ENCODE measurements around the gene HDGFL3.
"Not testable (repeated sequence)": the region's sequence is repeated elsewhere in the genome, so short reads cannot be mapped to it uniquely, and the experiment has no call there.

The HDGFL3 gene

DNA sequence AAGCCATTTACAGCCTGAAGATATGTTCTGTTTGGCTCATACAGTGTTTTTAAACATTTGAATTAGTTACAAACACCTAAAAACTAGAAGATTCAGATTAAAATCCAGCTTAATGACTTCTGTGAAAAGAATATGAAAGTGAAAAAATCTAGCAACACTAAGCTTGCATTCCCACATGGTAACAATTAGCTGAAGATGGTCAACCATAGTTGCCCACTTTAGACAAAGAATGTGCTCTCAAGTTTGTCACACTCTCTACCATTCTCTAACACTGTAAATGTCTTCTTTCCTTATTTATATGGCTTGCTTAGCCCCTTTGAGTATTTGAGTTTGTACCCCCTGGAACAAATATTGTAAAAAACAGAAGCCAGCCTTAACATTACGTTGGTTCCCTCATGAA, 32.7 kb downstream of the HDGFL3 start:
- Mint-ChIP-seq H3K9me3 (no peaks in the 10 kb centered on the region), H3K4me1 (ENCODE audit: low read depth) (no peaks in the 10 kb centered on the region), H3K27ac (no peak overlapping the region), H3K27me3 (ENCODE audit: low read depth) (peaks cover 30% of the 10 kb centered on the region), H3K4me3 (no peak overlapping the region), H3K36me3 (ENCODE audit: low read depth) (no peaks in the 10 kb centered on the region)
- no peak for DNase-seq (ENCODE audit: low spot score)

DNA sequence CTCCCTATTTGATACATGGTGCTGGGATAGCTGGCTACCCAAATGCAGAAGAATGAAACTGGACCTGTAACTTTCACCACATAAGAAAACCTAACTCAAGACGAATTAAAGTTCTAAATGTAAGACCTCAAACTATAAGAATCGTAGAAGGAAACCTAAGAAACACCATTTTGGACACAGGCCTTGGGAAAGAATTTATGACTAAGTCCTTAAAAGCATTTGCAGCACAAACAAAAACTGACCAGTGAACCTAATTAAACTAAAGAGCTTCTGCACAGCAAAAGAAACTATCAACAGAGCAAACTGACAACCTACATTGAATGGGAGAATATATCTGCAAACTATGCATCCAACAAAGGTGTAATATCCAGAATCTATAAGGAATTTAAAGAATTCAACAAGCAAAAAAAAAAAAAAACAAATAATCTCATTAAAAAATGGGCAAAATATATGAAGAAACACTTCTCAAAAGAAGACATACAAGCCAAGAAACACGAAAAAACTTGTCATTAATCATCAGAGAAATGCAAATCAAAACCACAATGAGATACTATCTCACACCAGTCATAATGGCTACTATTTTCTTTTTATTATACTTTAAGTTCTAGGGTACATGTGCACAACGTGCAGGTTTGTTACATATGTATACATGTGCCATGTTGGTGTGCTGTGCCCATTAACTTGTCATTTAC, 37.0 kb downstream of the HDGFL3 start:
- H3K27ac Mint-ChIP-seq: no peak overlapping the region
- peaks cover 9% of the 10 kb centered on the region for H3K36me3 Mint-ChIP-seq (ENCODE audit: low read depth)
- DNase-seq (ENCODE audit: low spot score): no peak
- no peaks in the 10 kb centered on the region for H3K4me1 Mint-ChIP-seq (ENCODE audit: low read depth)
- H3K4me3 Mint-ChIP-seq: no peak overlapping the region
- H3K9me3 Mint-ChIP-seq: peaks cover 28% of the 10 kb centered on the region
- peaks cover 34% of the 10 kb centered on the region for H3K27me3 Mint-ChIP-seq (ENCODE audit: low read depth)

DNA sequence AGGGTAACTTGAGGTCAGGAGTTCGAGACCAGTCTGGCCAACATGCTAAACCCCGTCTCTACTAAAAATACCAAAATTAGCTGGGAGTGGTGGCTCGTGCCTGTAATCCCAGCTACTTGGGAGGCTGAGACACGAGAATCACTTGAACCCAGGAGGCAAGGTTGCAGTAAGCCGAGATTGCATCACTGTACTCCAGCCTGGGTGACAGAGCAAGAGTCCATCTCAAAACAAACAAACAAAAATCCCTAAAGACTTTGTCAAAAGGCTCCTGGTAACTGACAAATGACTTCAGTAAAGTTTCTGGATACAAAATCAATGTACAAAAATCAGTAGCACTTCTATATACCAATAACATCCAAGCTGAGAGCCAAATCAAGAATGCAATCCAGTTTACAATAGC, 38.0 kb downstream of the HDGFL3 start:
- DNase-seq (ENCODE audit: low spot score); H3K27ac Mint-ChIP-seq; H3K4me3 Mint-ChIP-seq; H3K4me1 Mint-ChIP-seq (ENCODE audit: low read depth): not testable (repeated sequence)
- peaks cover 34% of the 10 kb centered on the region for H3K9me3 Mint-ChIP-seq
- peaks cover 34% of the 10 kb centered on the region for H3K27me3 Mint-ChIP-seq (ENCODE audit: low read depth)
- peaks cover 14% of the 10 kb centered on the region for H3K36me3 Mint-ChIP-seq (ENCODE audit: low read depth)

DNA sequence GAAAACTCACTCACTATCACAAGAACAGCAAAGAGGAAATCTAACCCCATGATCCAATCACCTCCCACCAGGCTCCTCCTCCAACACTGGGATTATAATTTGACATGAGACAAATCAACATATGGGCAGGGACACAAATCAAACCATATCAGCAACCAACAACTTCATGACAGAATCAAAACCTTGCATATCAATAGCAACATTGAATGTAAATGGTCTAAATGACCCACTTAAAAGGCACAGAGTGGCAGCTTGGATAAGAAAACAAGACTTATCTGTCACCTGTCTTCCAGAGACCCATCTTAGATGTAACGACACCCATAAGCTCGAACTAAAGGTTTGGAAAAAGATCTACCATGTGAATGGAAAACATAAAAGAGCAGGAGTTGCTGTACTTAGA, 40.8 kb downstream of the HDGFL3 start:
- Mint-ChIP-seq H3K9me3 (peaks cover 34% of the 10 kb centered on the region), H3K27me3 (ENCODE audit: low read depth) (peaks cover 31% of the 10 kb centered on the region), H3K4me3 (no peak overlapping the region), H3K36me3 (ENCODE audit: low read depth) (peaks cover 19% of the 10 kb centered on the region), H3K27ac (no peak overlapping the region), H3K4me1 (ENCODE audit: low read depth) (peaks cover 17% of the 10 kb centered on the region)
- DNase-seq (ENCODE audit: low spot score): no peak

DNA sequence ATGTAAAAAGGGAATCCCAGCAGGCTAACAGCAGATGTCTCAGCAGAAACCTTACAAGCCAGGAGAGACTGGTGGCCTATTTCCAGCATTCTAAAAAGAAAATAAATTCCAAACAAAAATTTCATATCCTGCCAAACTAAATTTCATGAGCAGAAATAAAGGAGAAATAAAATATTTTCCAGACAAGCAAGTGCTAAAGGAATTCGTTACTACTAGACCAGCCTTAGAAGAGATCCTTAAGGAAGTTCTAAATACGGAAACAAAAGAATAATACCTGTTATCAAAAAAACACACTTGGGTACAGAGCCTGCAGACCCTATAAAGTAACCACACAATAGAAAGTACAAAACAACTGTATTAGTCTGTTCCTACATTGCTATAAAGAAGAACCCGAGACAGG, 41.4 kb downstream of the HDGFL3 start:
- Mint-ChIP-seq H3K36me3 (ENCODE audit: low read depth) (peaks cover 19% of the 10 kb centered on the region), H3K9me3 (peaks cover 34% of the 10 kb centered on the region), H3K27ac (no peak overlapping the region), H3K4me3 (no peak overlapping the region), H3K27me3 (ENCODE audit: low read depth) (peaks cover 31% of the 10 kb centered on the region), H3K4me1 (ENCODE audit: low read depth) (peaks cover 17% of the 10 kb centered on the region)
- DNase-seq (ENCODE audit: low spot score): no peak

DNA sequence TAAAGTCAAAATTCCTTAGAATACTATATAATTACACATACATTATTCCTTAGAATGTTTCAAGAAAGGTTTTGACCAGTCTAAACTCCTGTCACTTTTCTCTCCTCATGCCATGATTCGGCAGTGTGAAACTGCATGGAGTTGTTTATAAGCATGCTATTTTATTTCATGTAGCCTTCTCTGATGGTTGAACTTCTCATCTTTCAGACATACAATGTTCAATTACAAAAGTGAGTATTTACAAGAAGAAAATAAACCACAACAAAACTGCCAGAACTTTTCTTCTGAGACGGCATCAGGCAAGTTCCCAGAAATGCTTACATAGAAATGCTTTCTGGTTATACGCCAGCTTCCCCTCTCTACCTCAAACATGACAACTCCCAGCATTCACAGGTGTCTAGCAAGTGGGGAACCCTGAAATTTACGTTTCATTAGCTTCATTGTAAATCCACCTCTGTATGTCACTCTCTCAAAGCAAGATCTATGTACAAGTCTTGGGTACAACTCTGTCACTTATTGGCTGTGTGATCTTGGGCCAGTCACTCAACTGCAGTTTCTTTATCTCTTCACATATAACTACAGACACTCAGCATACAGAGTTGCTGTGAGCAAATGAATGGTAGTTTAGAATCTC, 42.7 kb downstream of the HDGFL3 start:
- Mint-ChIP-seq H3K27ac (peak overlapping the region; percentile 92), H3K27me3 (ENCODE audit: low read depth) (peaks cover 27% of the 10 kb centered on the region)
- peak; percentile 12 for DNase-seq (ENCODE audit: low spot score)

DNA sequence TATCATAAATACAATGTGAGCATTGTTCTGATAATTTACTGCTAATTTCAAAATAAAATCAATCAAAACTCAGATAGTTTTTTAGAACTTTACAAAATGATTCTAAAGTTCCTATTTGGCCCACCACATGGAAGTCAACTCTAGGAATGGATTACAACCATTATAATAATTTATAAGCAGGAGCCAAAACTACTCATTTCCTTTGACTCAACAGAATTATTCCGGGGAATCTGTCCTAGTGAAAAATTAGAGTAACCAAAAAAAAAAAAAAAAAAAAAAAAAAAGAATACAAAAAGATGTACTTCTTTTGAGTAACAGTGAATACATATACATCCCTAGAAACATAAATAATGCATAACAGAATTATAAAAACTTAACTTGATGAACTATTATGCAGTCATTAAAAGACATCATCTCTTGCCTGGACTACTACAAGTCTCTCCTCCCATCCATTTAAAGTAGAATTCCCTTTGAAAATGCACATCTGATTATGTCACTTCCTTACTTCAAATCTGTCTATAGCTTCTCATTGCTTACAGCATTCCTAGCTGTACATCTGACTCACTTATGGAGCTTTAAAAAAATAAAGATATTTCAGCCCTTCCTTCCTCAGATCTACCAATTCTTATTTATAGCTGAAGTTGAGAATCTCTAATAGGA, 43.4 kb downstream of the HDGFL3 start:
- Mint-ChIP-seq H3K36me3 (ENCODE audit: low read depth) (peaks cover 19% of the 10 kb centered on the region), H3K9me3 (peaks cover 34% of the 10 kb centered on the region), H3K4me3 (peak overlapping the region; percentile 74), H3K27me3 (ENCODE audit: low read depth) (peaks cover 32% of the 10 kb centered on the region), H3K4me1 (ENCODE audit: low read depth) (peaks cover 17% of the 10 kb centered on the region), H3K27ac (peak overlapping the region; percentile 92)
- DNase-seq (ENCODE audit: low spot score): no peak

More for the DNA sequence above, 42.7 kb downstream of the HDGFL3 start:
- Mint-ChIP-seq H3K9me3 (peaks cover 34% of the 10 kb centered on the region), H3K4me1 (ENCODE audit: low read depth) (peaks cover 17% of the 10 kb centered on the region), H3K36me3 (ENCODE audit: low read depth) (peaks cover 19% of the 10 kb centered on the region), H3K4me3 (peak overlapping the region; percentile 74)

DNA sequence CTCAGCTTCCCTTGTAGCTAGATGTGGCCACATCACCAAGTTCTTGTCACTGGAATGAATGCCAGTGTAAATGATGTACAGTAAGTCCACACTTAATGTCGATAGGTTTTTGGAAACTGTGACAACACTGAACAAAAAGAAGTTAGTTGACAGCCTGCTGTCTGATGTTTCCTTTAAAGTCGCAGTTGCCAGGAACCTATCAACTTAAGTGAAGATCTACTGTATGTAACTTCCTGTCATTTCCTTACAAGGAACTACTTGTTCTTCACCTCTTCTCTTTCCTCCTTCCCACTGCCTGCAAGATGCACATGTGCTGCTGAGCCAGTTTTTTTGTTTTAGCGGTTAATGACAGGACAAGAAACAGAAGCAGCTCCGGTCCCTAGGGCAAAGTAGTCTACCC, 44.6 kb downstream of the HDGFL3 start:
- Mint-ChIP-seq H3K27ac (peak overlapping the region; percentile 26), H3K4me1 (ENCODE audit: low read depth) (peaks cover 19% of the 10 kb centered on the region), H3K9me3 (peaks cover 24% of the 10 kb centered on the region)

DNA sequence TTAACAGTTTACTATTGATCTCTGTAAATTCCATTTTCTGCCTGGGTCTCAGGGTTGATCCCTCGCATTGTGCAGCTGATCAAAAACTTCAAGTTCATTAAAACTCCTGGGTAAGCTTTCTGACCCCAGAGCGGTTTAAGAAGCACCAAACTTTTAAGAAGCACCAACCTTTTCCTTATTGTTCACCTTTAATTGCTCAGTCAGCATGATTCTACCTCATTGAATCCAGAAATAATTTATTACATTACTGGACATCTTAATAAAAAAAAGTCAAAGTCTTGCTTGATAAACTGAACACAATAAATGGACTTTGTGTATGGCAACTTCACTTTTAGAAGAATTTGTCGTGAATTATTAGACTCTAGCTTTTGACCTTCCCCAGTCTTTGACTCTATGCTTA, 46.9 kb downstream of the HDGFL3 start:
- Mint-ChIP-seq H3K4me1 (ENCODE audit: low read depth) (peaks cover 23% of the 10 kb centered on the region), H3K27me3 (ENCODE audit: low read depth) (peaks cover 19% of the 10 kb centered on the region), H3K36me3 (ENCODE audit: low read depth) (peaks cover 12% of the 10 kb centered on the region), H3K9me3 (peaks cover 6% of the 10 kb centered on the region), H3K4me3 (no peak overlapping the region), H3K27ac (no peak overlapping the region)
- no peak for DNase-seq (ENCODE audit: low spot score)

More for the DNA sequence above, 44.6 kb downstream of the HDGFL3 start:
- peaks cover 24% of the 10 kb centered on the region for H3K27me3 Mint-ChIP-seq (ENCODE audit: low read depth)
- peak overlapping the region; percentile 31 for H3K4me3 Mint-ChIP-seq
- no peak for DNase-seq (ENCODE audit: low spot score)
- peaks cover 16% of the 10 kb centered on the region for H3K36me3 Mint-ChIP-seq (ENCODE audit: low read depth)

DNA sequence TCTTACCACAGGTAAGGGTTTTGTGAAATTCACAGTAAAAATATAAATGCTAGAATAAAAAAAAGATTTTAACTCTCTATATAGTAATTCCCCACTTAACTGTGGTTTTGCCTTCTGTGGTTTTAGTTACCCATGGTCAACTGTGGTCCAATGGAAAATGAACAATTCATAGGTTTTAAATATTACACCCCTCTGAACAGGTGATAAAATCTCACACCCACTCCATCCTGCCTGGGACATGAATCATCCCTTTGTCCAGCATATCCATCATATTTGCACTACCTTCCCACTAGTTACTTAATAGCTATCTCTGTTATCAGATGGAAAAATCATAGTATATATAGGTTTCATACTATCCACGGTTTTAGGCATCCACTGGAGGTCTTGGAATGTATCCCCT, 49.2 kb downstream of the HDGFL3 start:
- H3K27ac Mint-ChIP-seq: no peak overlapping the region
- no peaks in the 10 kb centered on the region for H3K9me3 Mint-ChIP-seq
- peaks cover 7% of the 10 kb centered on the region for H3K36me3 Mint-ChIP-seq (ENCODE audit: low read depth)
- no peak overlapping the region for H3K4me3 Mint-ChIP-seq
- peaks cover 12% of the 10 kb centered on the region for H3K4me1 Mint-ChIP-seq (ENCODE audit: low read depth)
- H3K27me3 Mint-ChIP-seq (ENCODE audit: low read depth): peaks cover 19% of the 10 kb centered on the region
- no peak for DNase-seq (ENCODE audit: low spot score)

DNA sequence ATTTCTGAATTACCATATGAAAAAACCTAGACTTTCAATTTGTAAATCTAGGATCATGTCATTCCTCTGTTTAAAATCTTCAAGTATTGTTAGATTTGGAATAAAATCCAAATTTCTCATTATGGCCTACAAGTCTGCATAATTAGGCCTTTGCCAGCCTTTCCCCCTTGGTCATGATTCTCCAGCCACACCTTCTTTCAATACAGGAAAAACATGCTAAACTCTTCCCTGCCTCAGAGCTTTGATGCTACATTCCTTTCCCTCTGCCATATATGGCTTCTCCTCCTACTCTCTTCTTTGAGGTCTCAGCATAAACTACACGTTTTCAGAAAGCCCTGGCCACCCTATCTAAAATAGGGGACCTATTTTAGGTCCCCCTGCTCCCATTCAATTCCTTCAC, 51.7 kb downstream of the HDGFL3 start:
- Mint-ChIP-seq H3K27ac (no peak overlapping the region), H3K4me3 (no peak overlapping the region), H3K4me1 (ENCODE audit: low read depth) (peaks cover 6% of the 10 kb centered on the region), H3K27me3 (ENCODE audit: low read depth) (peaks cover 13% of the 10 kb centered on the region), H3K36me3 (ENCODE audit: low read depth) (peaks cover 2% of the 10 kb centered on the region), H3K9me3 (no peaks in the 10 kb centered on the region)
- DNase-seq (ENCODE audit: low spot score): no peak

DNA sequence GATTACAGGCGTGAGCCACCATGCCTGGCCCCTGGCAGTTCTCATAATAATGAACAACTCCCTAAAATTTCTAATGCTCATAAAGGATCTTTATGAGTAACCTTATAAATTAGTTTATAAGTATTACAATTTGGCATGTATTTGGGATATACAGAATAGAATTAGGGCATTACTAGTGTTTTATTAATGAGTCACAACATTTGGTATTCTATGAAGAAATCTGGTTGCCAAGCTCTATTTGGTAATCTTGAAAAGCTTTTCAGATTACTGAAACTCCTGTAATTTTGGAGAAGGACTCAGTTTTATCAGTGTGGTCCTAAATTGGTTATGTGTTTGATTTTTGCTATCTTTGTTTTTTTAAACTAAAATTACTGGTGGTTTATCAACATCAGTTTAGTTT, 54.3 kb downstream of the HDGFL3 start:
- Mint-ChIP-seq H3K9me3 (no peaks in the 10 kb centered on the region), H3K27ac (no peak overlapping the region), H3K4me1 (ENCODE audit: low read depth) (peaks cover 4% of the 10 kb centered on the region), H3K27me3 (ENCODE audit: low read depth) (peaks cover 10% of the 10 kb centered on the region), H3K4me3 (no peak overlapping the region), H3K36me3 (ENCODE audit: low read depth) (peaks cover 2% of the 10 kb centered on the region)
- no peak for DNase-seq (ENCODE audit: low spot score)

DNA sequence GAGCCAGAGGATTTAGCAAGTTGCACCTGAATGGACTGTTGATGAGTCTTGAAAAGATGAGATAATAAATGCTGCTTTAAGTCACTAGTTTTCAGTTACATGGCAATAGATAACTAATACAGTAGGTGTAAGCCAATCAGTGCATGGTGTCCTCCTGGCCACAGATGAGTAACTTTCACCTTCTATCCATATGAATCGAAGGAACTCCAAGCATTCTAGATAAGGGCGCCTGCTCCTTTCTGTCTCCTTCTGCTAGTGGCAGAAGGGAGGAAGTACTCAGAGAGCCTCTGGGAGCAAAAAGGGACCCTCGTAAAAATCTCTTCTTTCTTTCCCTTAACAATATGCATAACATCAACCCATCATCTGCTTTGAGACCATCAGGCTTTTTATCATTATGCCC, 62.9 kb downstream of the HDGFL3 start:
- H3K4me3 Mint-ChIP-seq: no peak overlapping the region

DNA sequence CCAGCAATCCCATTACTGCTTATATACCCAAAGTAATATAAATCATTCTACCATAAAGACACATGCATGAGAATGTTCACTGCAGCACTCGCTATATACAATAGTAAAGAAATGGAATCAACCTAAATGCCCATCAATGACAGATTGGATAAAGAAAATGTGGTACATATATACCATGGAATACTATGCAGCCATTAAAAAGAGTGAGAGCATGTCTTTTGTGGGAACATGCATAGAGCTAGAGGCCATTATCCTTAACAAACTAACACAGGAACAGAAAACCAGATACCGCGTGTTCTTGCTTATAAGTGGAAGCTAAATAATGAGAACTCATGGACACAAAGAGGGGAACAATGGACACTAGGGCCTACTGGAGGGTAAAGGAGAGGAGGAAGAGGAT, 65.5 kb downstream of the HDGFL3 start:
- not testable (repeated sequence) for H3K27ac Mint-ChIP-seq; H3K4me1 Mint-ChIP-seq (ENCODE audit: low read depth); H3K36me3 Mint-ChIP-seq (ENCODE audit: low read depth); H3K4me3 Mint-ChIP-seq; H3K9me3 Mint-ChIP-seq; H3K27me3 Mint-ChIP-seq (ENCODE audit: low read depth); DNase-seq (ENCODE audit: low spot score)

More for the DNA sequence above, 62.9 kb downstream of the HDGFL3 start:
- DNase-seq (ENCODE audit: low spot score): no peak
- no peaks in the 10 kb centered on the region for H3K9me3 Mint-ChIP-seq
- no peak overlapping the region for H3K27ac Mint-ChIP-seq
- peaks cover 3% of the 10 kb centered on the region for H3K36me3 Mint-ChIP-seq (ENCODE audit: low read depth)
- H3K4me1 Mint-ChIP-seq (ENCODE audit: low read depth): no peaks in the 10 kb centered on the region
- peaks cover 11% of the 10 kb centered on the region for H3K27me3 Mint-ChIP-seq (ENCODE audit: low read depth)
